ENCODE results near the gene VMP1. TPM values are rescaled to one million over a fixed set of nuclear protein-coding genes. Genes with fewer than 3 reads are reported as not detected.
"Not testable (repeated sequence)": the region's sequence is repeated elsewhere in the genome, so short reads cannot be mapped to it uniquely, and the experiment has no call there.

VMP1 gene
- total RNA-seq, 2 donors from 2014 or later = 175 to 203 TPM

DNA sequence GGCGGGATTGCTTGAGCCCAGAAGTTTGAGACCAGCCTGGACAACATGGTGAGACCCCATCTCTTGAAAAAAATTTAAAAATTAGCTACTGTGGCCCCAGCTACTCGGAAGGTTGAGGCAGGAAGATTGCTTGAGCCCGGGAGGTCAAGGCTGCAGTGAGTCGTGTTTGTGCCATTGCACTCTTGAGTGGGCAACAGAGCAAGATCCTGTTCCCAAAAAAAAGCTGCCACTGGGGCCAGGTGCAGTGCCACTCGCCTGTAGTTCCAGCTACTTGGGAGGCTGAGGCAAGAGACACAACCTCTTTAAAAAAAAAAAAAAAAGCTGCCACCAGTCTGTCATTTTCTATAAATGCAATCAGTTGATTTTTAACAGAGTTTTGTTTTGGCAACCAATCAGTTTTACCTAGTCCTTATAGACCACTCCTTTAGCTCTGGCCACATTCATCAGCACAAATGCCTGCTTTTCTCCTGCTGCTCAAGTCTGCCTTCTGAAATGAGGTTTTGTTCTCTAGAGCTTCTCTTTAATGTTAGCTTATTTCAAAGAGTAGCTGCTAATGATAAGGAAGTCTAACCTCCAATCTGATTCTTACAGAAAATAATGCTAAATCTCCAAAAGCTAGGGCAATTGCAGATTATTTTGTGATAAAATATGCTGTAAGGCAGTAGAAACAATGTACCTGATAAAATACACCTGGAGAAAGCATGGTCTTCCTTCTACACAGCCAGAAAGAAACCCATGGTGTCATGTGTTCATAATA, 120.4 kb downstream of the VMP1 start:
- H3K36me3 ChIP-seq = no peaks in the 10 kb centered on the region
- no peaks in the 10 kb centered on the region for H3K9me3 ChIP-seq
- no peak overlapping the region for H3K4me3 ChIP-seq
- TF ChIP-seq POLR2A (IDR thresholded peaks at IDR 0.05) = no peak
- TF ChIP-seq, protein P1, sequence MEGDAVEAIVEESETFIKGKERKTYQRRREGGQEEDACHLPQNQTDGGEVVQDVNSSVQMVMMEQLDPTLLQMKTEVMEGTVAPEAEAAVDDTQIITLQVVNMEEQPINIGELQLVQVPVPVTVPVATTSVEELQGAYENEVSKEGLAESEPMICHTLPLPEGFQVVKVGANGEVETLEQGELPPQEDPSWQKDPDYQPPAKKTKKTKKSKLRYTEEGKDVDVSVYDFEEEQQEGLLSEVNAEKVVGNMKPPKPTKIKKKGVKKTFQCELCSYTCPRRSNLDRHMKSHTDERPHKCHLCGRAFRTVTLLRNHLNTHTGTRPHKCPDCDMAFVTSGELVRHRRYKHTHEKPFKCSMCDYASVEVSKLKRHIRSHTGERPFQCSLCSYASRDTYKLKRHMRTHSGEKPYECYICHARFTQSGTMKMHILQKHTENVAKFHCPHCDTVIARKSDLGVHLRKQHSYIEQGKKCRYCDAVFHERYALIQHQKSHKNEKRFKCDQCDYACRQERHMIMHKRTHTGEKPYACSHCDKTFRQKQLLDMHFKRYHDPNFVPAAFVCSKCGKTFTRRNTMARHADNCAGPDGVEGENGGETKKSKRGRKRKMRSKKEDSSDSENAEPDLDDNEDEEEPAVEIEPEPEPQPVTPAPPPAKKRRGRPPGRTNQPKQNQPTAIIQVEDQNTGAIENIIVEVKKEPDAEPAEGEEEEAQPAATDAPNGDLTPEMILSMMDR (IDR thresholded peaks at IDR 0.05) = no peak
- TF ChIP-seq POLR2AphosphoS5 (IDR thresholded peaks at IDR 0.05) = no peak
- H3K4me1 ChIP-seq (replicated peaks) = peaks cover 5% of the 10 kb centered on the region
- H3K27ac ChIP-seq = peak overlapping the region; percentile 74 to 77
- intact Hi-C loops (cut with DNase I) = no loop called here
- no peaks in the 10 kb centered on the region for H3K27me3 ChIP-seq (replicated peaks; ENCODE audit: insufficient read depth)
- DNase-seq (ENCODE audit: low spot score) = no peak
- 89% methylated on average over 5 of the region's 5 CpGs for WGBS

DNA sequence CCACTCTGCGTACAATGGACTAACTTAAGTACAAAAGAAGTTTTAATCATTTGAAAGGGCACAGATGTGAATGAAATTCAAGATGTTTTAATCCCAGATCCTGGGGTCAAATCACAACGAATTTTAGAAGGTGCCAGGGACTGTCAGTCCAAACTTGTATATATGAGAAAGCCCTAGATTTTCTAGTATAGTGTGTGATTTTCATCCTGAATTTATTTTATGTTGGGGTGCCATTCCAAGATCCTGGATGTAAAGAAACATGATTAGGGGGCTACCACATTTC, 121.0 kb downstream of the VMP1 start:
- 66% methylated on average over 2 of the region's 2 CpGs for WGBS
- TF ChIP-seq POLR2A (IDR thresholded peaks at IDR 0.05) (no peak), POLR2AphosphoS5 (IDR thresholded peaks at IDR 0.05) (no peak)
- TF ChIP-seq, protein P1 (IDR thresholded peaks at IDR 0.05) = no peak
- Histone ChIP-seq H3K4me1 (replicated peaks) (peaks cover 5% of the 10 kb centered on the region), H3K4me3 (no peak overlapping the region), H3K27me3 (replicated peaks; ENCODE audit: insufficient read depth) (no peaks in the 10 kb centered on the region), H3K27ac (peak overlapping the region; percentile 74 to 77), H3K36me3 (no peaks in the 10 kb centered on the region), H3K9me3 (no peaks in the 10 kb centered on the region)
- intact Hi-C loops (cut with DNase I) = no loop called here
- no peak for DNase-seq (ENCODE audit: low spot score)

DNA sequence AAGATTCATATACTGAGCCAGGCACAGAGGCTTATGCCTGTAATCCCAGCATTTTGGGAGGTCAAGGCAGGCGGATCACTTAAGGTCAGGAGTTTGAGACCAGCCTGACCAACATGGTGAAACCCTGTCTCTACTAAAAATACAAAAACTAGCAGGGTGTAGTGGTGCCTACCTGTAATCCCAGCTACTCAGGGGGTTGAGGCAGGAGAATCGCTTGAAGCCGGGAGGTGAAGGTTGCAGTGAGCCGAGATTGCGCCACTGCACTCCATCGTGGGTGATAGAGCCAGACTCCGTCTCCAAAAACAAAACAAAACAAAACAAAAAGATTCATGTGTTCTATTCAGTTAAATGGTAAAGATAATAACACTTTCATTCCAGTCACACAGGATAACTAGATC, 121.4 kb downstream of the VMP1 start:
- DNase-seq (ENCODE audit: low spot score); H3K27me3 ChIP-seq (replicated peaks; ENCODE audit: insufficient read depth); intact Hi-C loops (cut with DNase I); H3K4me1 ChIP-seq (replicated peaks); H3K36me3 ChIP-seq; H3K9me3 ChIP-seq; H3K4me3 ChIP-seq: not testable (repeated sequence)
- peak overlapping the region; percentile 74 to 77 for H3K27ac ChIP-seq
- WGBS = 37% methylated on average over 7 of the region's 7 CpGs

DNA sequence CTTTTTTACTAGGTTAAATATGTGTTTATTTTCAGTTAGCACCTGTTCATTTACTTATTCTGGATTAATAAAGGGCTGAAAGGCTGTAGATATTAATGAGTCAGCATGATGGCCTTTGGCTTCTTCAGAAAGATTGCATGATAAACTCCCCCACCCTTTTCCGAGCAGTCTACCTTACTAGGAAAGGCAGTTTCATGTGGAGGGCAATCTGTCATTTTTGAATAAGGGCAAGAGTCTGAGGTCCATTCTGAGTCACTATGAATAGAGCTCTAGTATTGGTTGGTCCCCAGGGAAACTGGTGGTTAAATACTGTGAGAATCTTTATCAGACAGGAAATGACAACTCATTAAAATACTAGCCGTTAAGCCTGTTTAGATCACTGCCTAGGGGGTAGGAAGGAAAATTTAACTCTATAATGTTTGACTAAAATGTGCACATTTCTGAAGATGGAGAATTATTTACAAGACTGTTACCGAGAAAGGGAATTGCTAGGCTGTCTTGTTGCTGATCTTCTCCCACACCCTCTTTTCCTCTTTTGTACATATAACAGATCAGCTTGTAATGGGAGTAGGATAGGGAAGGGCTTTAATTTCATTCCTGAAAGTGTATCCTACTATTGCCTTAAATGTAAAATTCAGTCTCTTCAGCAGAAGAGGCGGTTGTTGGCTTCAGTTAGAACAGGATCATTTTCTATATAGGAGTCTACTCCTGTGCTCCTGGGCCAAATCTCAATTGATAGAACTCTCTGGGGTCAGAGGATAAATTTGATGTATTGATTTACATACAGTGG, 122.0 kb downstream of the VMP1 start:
- 4% methylated on average over 4 of the region's 4 CpGs for WGBS
- Histone ChIP-seq H3K27ac (peak overlapping the region; percentile 74 to 77), H3K27me3 (replicated peaks; ENCODE audit: insufficient read depth) (no peaks in the 10 kb centered on the region), H3K4me1 (replicated peaks) (peaks cover 5% of the 10 kb centered on the region), H3K9me3 (no peaks in the 10 kb centered on the region), H3K36me3 (no peaks in the 10 kb centered on the region), H3K4me3 (no peak overlapping the region)
- TF ChIP-seq POLR2AphosphoS5 (IDR thresholded peaks at IDR 0.05) (peak; percentile 62), POLR2A (IDR thresholded peaks at IDR 0.05) (no peak)
- intact Hi-C loops (cut with DNase I) = no loop called here
- no peak for DNase-seq (ENCODE audit: low spot score)

DNA sequence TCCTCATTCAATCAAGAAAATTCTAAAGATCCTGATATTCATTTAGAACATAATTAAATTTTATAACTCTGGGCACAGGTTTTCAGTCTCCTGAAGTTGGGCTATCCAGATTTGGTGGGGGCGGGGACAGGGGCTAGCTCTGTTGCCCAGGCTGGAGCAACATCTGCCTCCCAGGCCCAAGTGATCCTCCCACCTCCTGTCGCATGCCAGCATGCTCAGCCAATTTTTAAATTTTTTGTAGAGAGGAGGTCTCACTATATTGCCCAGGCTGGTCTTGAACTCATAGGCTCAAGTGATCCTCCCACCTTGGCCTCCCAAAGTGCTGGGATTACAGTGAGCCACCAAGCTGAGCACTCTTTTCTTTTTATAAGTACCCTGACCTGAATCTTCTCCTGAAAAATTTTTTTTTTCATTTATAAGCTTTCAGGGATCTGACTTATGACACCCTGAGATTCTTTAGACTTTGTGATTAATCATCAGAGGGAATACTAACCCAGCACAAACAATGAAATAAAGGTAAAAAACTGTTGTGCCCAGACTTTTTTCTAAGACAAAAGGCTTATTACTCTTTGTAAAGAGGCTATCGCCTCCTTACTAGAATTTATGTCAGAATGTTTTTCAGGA, 122.7 kb downstream of the VMP1 start:
- Histone ChIP-seq H3K4me3 (no peak overlapping the region), H3K4me1 (replicated peaks) (peaks cover 5% of the 10 kb centered on the region), H3K9me3 (no peaks in the 10 kb centered on the region), H3K27ac (peak overlapping the region; percentile 74 to 77), H3K36me3 (no peaks in the 10 kb centered on the region), H3K27me3 (replicated peaks; ENCODE audit: insufficient read depth) (no peaks in the 10 kb centered on the region)
- TF ChIP-seq, protein P1 (IDR thresholded peaks at IDR 0.05) = no peak
- TF ChIP-seq POLR2A (IDR thresholded peaks at IDR 0.05) = no peak
- TF ChIP-seq POLR2AphosphoS5 (IDR thresholded peaks at IDR 0.05) = no peak
- DNase-seq (ENCODE audit: low spot score) = no peak
- intact Hi-C loops (cut with DNase I) = no loop called here
- 69% methylated on average over 3 of the region's 3 CpGs for WGBS
